GM12874 (cell line): ENCODE measurements around the gene TBC1D8B.
A peak's percentile ranks its signal among the peaks of the same experiment; 100 is the strongest.

Source experiments
- CTCF ChIP-seq: IDR thresholded peaks from 2 replicates; pipeline ENCODE4 v1.5.1; 2011; ENCODE audit warnings: low read depth, mild to moderate bottlenecking, control low read depth, low read length, moderate library complexity; ENCODE audit not compliant: insufficient read depth

TBC1D8B gene

GRCh38 chrX:106894392-106894909 lies 92.0 kb downstream of the TBC1D8B start:
- TF ChIP-seq CTCF, result peak; percentile 72

- TF ChIP-seq CTCF, result no peak
Measured at GRCh38 chrX:106894978-106895452, 92.5 kb downstream of the TBC1D8B start.

GRCh38 chrX:106897259-106897658 lies 94.8 kb downstream of the TBC1D8B start:
- no peak for TF ChIP-seq CTCF

DNA sequence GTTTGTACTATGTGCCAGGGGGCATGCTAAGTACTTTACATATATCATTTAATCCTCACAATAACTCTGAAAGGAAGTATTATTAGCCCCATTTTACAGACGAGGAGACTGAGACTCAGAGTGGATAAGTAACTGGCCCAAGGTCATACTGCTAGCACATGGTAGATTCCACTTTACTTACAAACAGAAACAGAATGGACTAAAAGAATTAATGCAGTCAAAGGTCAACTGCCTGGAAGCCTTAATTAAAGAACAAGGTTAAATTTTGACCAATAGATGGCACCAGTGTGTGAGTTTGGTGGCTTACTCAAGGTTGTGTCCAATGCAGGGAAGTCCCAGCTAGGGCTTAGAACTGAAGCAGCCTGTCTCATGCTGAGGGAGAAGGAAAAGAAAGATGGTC lies 96.0 kb downstream of the TBC1D8B start:
- no peak for TF ChIP-seq CTCF

DNA sequence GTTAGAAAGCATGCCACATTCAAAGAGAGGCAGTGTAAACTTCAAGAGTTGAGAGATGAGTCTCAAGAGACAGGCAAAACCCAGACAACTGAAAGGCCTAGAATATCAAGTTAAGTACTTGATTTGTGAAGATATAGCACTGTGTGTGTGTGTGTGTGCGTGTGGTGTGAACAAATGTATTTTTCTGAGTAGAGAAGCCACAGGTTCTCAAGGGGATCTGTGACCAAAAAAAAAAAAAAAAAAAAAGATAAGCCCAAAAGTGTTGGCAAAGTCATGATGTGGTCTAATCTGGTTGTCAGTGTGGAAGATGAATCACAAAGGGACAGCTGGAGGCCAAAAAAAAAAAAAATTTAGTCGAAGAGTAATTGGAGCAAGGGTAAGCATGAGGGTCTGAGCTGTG lies 96.8 kb downstream of the TBC1D8B start:
- TF ChIP-seq CTCF, result no peak

GRCh38 chrX:106899841-106900240 lies 97.4 kb downstream of the TBC1D8B start:
- no peak for TF ChIP-seq CTCF

DNA sequence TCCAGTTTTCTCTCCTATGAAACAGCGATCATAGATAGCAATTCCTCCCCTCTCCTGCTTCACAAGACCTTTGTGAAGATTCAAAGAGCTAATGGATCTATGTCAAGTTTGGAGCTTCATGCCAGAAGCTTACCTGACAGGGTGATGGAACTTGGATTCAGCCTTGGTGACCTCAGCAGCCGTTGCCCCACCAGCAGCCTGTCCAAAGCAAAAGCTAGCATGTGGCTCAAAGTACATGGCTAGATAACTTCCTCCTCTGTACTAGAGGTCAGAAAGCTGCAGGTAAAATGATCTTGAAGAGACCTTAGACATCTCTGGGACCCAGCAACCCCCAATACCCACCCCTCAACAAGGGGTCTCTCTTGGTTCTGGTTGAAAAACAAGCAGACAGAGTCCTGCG lies 98.9 kb downstream of the TBC1D8B start:
- TF ChIP-seq CTCF, result no peak
